ENCODE data around the gene S100A7A.

DNA sequence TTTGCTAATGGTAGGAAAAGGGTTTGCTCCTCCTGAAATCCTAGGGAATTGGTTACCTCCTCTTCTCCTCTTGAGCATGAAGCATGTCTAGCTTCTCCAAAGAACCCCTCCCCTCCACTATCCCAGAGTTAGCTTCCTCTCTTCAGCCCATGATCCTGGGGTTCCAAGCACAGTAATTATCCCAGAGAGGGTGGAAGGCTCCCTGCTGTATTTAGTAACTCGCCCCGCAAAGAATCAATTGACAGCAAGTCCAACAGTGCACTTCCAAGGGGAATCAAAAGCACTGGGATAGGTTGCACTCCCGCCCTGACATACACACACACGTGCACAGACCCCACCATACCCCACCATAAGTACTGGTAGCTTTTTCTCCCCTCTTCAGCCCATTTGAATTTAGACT, 28.5 kb upstream of the S100A7A start:
- TF ChIP-seq, protein P1, sequence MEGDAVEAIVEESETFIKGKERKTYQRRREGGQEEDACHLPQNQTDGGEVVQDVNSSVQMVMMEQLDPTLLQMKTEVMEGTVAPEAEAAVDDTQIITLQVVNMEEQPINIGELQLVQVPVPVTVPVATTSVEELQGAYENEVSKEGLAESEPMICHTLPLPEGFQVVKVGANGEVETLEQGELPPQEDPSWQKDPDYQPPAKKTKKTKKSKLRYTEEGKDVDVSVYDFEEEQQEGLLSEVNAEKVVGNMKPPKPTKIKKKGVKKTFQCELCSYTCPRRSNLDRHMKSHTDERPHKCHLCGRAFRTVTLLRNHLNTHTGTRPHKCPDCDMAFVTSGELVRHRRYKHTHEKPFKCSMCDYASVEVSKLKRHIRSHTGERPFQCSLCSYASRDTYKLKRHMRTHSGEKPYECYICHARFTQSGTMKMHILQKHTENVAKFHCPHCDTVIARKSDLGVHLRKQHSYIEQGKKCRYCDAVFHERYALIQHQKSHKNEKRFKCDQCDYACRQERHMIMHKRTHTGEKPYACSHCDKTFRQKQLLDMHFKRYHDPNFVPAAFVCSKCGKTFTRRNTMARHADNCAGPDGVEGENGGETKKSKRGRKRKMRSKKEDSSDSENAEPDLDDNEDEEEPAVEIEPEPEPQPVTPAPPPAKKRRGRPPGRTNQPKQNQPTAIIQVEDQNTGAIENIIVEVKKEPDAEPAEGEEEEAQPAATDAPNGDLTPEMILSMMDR (IDR thresholded peaks at IDR 0.05; ENCODE audit: insufficient read depth, low read length), result no peak
- TF ChIP-seq, protein P2, sequence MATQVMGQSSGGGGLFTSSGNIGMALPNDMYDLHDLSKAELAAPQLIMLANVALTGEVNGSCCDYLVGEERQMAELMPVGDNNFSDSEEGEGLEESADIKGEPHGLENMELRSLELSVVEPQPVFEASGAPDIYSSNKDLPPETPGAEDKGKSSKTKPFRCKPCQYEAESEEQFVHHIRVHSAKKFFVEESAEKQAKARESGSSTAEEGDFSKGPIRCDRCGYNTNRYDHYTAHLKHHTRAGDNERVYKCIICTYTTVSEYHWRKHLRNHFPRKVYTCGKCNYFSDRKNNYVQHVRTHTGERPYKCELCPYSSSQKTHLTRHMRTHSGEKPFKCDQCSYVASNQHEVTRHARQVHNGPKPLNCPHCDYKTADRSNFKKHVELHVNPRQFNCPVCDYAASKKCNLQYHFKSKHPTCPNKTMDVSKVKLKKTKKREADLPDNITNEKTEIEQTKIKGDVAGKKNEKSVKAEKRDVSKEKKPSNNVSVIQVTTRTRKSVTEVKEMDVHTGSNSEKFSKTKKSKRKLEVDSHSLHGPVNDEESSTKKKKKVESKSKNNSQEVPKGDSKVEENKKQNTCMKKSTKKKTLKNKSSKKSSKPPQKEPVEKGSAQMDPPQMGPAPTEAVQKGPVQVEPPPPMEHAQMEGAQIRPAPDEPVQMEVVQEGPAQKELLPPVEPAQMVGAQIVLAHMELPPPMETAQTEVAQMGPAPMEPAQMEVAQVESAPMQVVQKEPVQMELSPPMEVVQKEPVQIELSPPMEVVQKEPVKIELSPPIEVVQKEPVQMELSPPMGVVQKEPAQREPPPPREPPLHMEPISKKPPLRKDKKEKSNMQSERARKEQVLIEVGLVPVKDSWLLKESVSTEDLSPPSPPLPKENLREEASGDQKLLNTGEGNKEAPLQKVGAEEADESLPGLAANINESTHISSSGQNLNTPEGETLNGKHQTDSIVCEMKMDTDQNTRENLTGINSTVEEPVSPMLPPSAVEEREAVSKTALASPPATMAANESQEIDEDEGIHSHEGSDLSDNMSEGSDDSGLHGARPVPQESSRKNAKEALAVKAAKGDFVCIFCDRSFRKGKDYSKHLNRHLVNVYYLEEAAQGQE (IDR thresholded peaks at IDR 0.05; ENCODE audit: insufficient replicate concordance, low read depth), result no peak
- no peak for TF ChIP-seq POLR2AphosphoS5 (IDR thresholded peaks at IDR 0.05; ENCODE audit: low read depth)
